DND-41 (cell line): ENCODE results near the gene CEMIP.

Source experiments
- ATAC-seq: fragments of 200-7000 bp; cut with Tn5 transposase; 3 replicates; pipeline ENCODE4 v1.9.1; 2021; ENCODE audit warnings: low read depth; ENCODE audit not compliant: insufficient read depth
- DNase-seq: peaks from one replicate; pipeline ENCODE4 v3.0.0-alpha.2; 2020
- H2AFZ ChIP-seq: 2 replicates; pipeline ENCODE4 v1.6.0; 2012; ENCODE audit warnings: low read depth, low read length
- H3K27ac ChIP-seq: 2 replicates; pipeline ENCODE4 v1.5.1; 2012; ENCODE audit warnings: low read length, inconsistent platforms
- H3K27me3 ChIP-seq: fragments of 200-600 bp; sonication (generic); 2 replicates; pipeline ENCODE4 v1.6.0; 2012; ENCODE audit warnings: low read length, mild to moderate bottlenecking, inconsistent platforms; ENCODE audit not compliant: insufficient read depth, poor library complexity
- H3K36me3 ChIP-seq: 2 replicates; pipeline ENCODE4 v1.5.1; 2012; ENCODE audit warnings: low read length, inconsistent platforms; ENCODE audit not compliant: insufficient read depth
- H3K4me1 ChIP-seq: 2 replicates; pipeline ENCODE4 v1.5.1; 2012; ENCODE audit warnings: mild to moderate bottlenecking, low read length; ENCODE audit not compliant: insufficient read depth
- H3K4me2 ChIP-seq: 2 replicates; pipeline ENCODE4 v1.6.0; 2012; ENCODE audit warnings: mild to moderate bottlenecking, moderate library complexity, low read length, inconsistent platforms; ENCODE audit not compliant: insufficient read depth
- H3K4me3 ChIP-seq, 2 experiments: fragments of 200-600 bp in 1 of 2; shearing (Covaris generic) in 1 of 2; 2 replicates each; pipeline ENCODE4 v1.5.1; 2012 to 2016; ENCODE audit warnings: inconsistent platforms in 2 of 2, low read length in 2 of 2, mild to moderate bottlenecking in 2 of 2, low read depth in 1 of 2, moderate library complexity in 1 of 2
- H3K79me2 ChIP-seq: 2 replicates; pipeline ENCODE4 v1.6.0; 2012; ENCODE audit warnings: low read length, inconsistent platforms; ENCODE audit not compliant: insufficient read depth
- H3K9ac ChIP-seq: 2 replicates; pipeline ENCODE4 v1.6.0; 2012; ENCODE audit warnings: low read depth, mild to moderate bottlenecking, inconsistent platforms, low read length, moderate library complexity
- H3K9me3 ChIP-seq: 2 replicates; pipeline ENCODE4 v1.5.1; 2012; ENCODE audit warnings: low read length, moderate library complexity, mild to moderate bottlenecking, inconsistent platforms; ENCODE audit not compliant: insufficient read depth, severe bottlenecking
- H4K20me1 ChIP-seq: 2 replicates; pipeline ENCODE4 v1.6.0; 2012; ENCODE audit warnings: low read length; ENCODE audit not compliant: insufficient read depth
- CTCF ChIP-seq: IDR thresholded peaks from 2 replicates; pipeline ENCODE4 v1.5.1; 2012; ENCODE audit warnings: borderline replicate concordance, low read length, moderate library complexity, mild to moderate bottlenecking; ENCODE audit not compliant: poor library complexity, severe bottlenecking; ENCODE audit errors: extremely low read depth
- EZH2 ChIP-seq: IDR thresholded peaks from 3 replicates; pipeline ENCODE4 v1.6.1; 2012; ENCODE audit warnings: borderline replicate concordance, low read depth, mild to moderate bottlenecking, moderate library complexity, low read length, inconsistent platforms; ENCODE audit not compliant: severe bottlenecking

CEMIP gene

GRCh38 chr15:80776420-80777045, 2.6 kb upstream of the CEMIP start:
- H3K4me2 ChIP-seq: no peak overlapping the region
- ATAC-seq: no peak
- no peaks in the 10 kb centered on the region for H3K9me3 ChIP-seq
- no peaks in the 10 kb centered on the region; the same call in 1 of the 2 replicates for H4K20me1 ChIP-seq
- H3K4me1 ChIP-seq: no peaks in the 10 kb centered on the region
- H2AFZ ChIP-seq: no peak overlapping the region
- no peaks in the 10 kb centered on the region for H3K79me2 ChIP-seq
- peak; percentile 53 for DNase-seq
- no peak overlapping the region for H3K27ac ChIP-seq
- TF ChIP-seq CTCF: peak; percentile 80
- TF ChIP-seq EZH2: no peak
- H3K9ac ChIP-seq: no peak overlapping the region
- H3K27me3 ChIP-seq: no peaks in the 10 kb centered on the region
- H3K4me3 ChIP-seq: no peak overlapping the region
- no peaks in the 10 kb centered on the region for H3K36me3 ChIP-seq

GRCh38 chr15:80777137-80777536, 2.0 kb upstream of the CEMIP start:
- Histone ChIP-seq H3K79me2 (no peaks in the 10 kb centered on the region), H3K27me3 (no peaks in the 10 kb centered on the region), H3K9me3 (no peaks in the 10 kb centered on the region), H3K27ac (no peak overlapping the region), H3K4me3 (no peak overlapping the region), H3K9ac (no peak overlapping the region), H3K4me1 (no peaks in the 10 kb centered on the region), H2AFZ (no peak overlapping the region), H3K36me3 (no peaks in the 10 kb centered on the region), H4K20me1 (no peaks in the 10 kb centered on the region; the same call in 1 of the 2 replicates), H3K4me2 (no peak overlapping the region)
- ATAC-seq: no peak
- no peak for DNase-seq
- TF ChIP-seq CTCF (no peak), EZH2 (no peak)

- no peak for ATAC-seq
- Histone ChIP-seq H3K27ac (no peak overlapping the region), H3K27me3 (no peaks in the 10 kb centered on the region), H4K20me1 (peaks cover 2% of the 10 kb centered on the region; the same call in 1 of the 2 replicates), H3K4me1 (no peaks in the 10 kb centered on the region), H3K9me3 (no peaks in the 10 kb centered on the region), H3K79me2 (no peaks in the 10 kb centered on the region), H3K36me3 (no peaks in the 10 kb centered on the region), H3K4me3 (no peak overlapping the region), H3K4me2 (no peak overlapping the region), H3K9ac (no peak overlapping the region), H2AFZ (no peak overlapping the region)
- no peak for TF ChIP-seq EZH2
- no peak for TF ChIP-seq CTCF
- no peak for DNase-seq
These were observed 1.1 kb upstream of the CEMIP start for GRCh38 chr15:80777826-80778620.
